Endothelial cell (in vitro differentiated cells): ENCODE results near the gene ARHGAP15. TPM values are rescaled to one million over a fixed set of nuclear protein-coding genes. Genes with fewer than 3 reads are reported as not detected.

ENCODE experiments used
- DNase-seq: peaks from one replicate; pipeline ENCODE4 v3.0.0; 2021; ENCODE audit warnings: low spot score
- H3K27ac Mint-ChIP-seq: one replicate; pipeline ENCODE4 v1.8.0; 2021; ENCODE audit warnings: mixed read lengths, inconsistent platforms; ENCODE audit not compliant: unreplicated experiment
- H3K27me3 Mint-ChIP-seq: one replicate; pipeline ENCODE4 v1.8.0; 2021; ENCODE audit warnings: mild to moderate bottlenecking, moderate library complexity, mixed read lengths, inconsistent platforms; ENCODE audit not compliant: unreplicated experiment
- H3K36me3 Mint-ChIP-seq: one replicate; pipeline ENCODE4 v1.8.0; 2021; ENCODE audit warnings: mild to moderate bottlenecking, low read depth, mixed read lengths, inconsistent platforms; ENCODE audit not compliant: unreplicated experiment
- H3K4me1 Mint-ChIP-seq: one replicate; pipeline ENCODE4 v1.8.0; 2021; ENCODE audit warnings: mild to moderate bottlenecking, mixed read lengths, inconsistent platforms; ENCODE audit not compliant: unreplicated experiment
- H3K4me3 Mint-ChIP-seq: one replicate; pipeline ENCODE4 v1.8.0; 2021; ENCODE audit warnings: mild to moderate bottlenecking, mixed read lengths, inconsistent platforms; ENCODE audit not compliant: unreplicated experiment
- H3K9me3 Mint-ChIP-seq: one replicate; pipeline ENCODE4 v1.8.0; 2021; ENCODE audit warnings: mixed read lengths, inconsistent platforms; ENCODE audit not compliant: unreplicated experiment
- total RNA-seq: library from RNA; stranded (reverse); fragmentation: NEBNext Ultra II Directional; extraction: Animal tissue kit (Norgen Biotek cat#: 25700); gene quantifications from one replicate; pipeline ENCODE4 v1.2.1, GENCODE V29; 2021; ENCODE audit not compliant: unreplicated experiment
- TF ChIP-seq, protein P1 (sequence below): fragments of 200-600 bp; sonication (generic); IDR thresholded peaks from one replicate; pipeline ENCODE4 v1.5.0; 2021; ENCODE audit warnings: antibody characterized with exemption; ENCODE audit not compliant: unreplicated experiment

ARHGAP15 gene
- total RNA-seq, 1 donor from 2014 or later, result not detected

DNA sequence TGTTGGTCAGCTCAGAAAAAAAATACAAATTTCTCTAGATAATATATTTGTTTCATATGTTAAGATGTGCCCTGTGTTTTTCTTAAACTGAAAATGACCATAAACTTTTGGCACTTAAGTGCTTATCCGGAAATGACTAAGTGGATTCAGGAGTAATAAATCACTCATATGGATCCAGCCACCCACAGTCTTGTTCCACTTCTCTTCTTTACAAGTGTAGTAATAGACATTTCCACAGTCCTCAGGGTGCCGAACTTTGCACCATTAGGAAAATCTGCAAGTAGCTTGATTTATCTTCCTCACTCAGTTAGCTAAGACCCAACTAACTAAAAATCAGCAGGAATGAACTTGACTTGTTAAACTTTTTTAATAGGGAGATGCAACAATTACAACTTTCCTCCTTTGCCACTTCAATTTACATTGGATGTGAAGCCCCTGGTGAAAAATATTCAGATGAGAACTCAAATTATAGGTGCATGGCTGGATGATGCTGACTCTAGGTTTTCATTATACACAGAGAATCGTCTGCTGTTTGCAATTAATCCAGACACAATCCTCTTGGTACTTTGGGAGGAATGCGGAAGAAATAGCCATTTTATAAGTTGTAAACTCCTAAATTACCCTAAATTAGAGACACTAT is 322.5 kb downstream of the ARHGAP15 start:
- no peaks in the 10 kb centered on the region for H3K9me3 Mint-ChIP-seq
- no peak for DNase-seq
- H3K4me3 Mint-ChIP-seq, result no peak overlapping the region
- no peaks in the 10 kb centered on the region for H3K36me3 Mint-ChIP-seq
- TF ChIP-seq, protein P1, sequence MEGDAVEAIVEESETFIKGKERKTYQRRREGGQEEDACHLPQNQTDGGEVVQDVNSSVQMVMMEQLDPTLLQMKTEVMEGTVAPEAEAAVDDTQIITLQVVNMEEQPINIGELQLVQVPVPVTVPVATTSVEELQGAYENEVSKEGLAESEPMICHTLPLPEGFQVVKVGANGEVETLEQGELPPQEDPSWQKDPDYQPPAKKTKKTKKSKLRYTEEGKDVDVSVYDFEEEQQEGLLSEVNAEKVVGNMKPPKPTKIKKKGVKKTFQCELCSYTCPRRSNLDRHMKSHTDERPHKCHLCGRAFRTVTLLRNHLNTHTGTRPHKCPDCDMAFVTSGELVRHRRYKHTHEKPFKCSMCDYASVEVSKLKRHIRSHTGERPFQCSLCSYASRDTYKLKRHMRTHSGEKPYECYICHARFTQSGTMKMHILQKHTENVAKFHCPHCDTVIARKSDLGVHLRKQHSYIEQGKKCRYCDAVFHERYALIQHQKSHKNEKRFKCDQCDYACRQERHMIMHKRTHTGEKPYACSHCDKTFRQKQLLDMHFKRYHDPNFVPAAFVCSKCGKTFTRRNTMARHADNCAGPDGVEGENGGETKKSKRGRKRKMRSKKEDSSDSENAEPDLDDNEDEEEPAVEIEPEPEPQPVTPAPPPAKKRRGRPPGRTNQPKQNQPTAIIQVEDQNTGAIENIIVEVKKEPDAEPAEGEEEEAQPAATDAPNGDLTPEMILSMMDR, result no peak
- H3K4me1 Mint-ChIP-seq, result no peaks in the 10 kb centered on the region
- no peaks in the 10 kb centered on the region for H3K27me3 Mint-ChIP-seq
- H3K27ac Mint-ChIP-seq, result no peak overlapping the region

- Mint-ChIP-seq H3K27me3 (no peaks in the 10 kb centered on the region), H3K9me3 (no peaks in the 10 kb centered on the region), H3K4me1 (no peaks in the 10 kb centered on the region), H3K27ac (no peak overlapping the region), H3K4me3 (no peak overlapping the region), H3K36me3 (no peaks in the 10 kb centered on the region)
- DNase-seq, result no peak
- TF ChIP-seq, protein P1, result no peak
Observed at GRCh38 chr2:143452817-143453451, 323.7 kb downstream of the ARHGAP15 start.

- H3K27me3 Mint-ChIP-seq, result no peaks in the 10 kb centered on the region
- H3K27ac Mint-ChIP-seq, result no peak overlapping the region
- no peaks in the 10 kb centered on the region for H3K9me3 Mint-ChIP-seq
- H3K4me3 Mint-ChIP-seq, result no peak overlapping the region
- no peaks in the 10 kb centered on the region for H3K4me1 Mint-ChIP-seq
- DNase-seq, result no peak
- no peaks in the 10 kb centered on the region for H3K36me3 Mint-ChIP-seq
- TF ChIP-seq, protein P1, result no peak
Observed at GRCh38 chr2:143453981-143454511, 324.8 kb downstream of the ARHGAP15 start.

DNA sequence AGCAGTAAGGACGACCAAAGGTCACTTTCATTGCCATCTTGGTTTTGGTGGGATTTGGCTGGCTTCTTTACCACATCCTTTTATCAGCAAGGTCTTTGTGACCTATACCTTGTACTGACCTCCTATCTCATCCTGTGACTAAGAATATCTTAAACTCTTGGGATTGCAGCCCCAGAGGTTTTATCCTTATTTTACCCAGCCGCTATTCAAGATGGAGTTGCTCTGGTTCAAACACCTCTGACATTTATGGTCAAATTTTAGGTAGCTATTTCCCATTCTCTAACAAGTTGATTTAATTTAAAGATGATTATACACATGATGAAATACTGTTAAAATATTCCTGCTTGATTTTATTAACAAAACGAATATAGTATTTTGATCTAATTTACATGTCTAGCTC is 326.1 kb downstream of the ARHGAP15 start:
- Mint-ChIP-seq H3K4me1 (no peaks in the 10 kb centered on the region), H3K4me3 (no peak overlapping the region), H3K27ac (no peak overlapping the region), H3K9me3 (no peaks in the 10 kb centered on the region), H3K36me3 (no peaks in the 10 kb centered on the region), H3K27me3 (no peaks in the 10 kb centered on the region)
- DNase-seq, result no peak
- TF ChIP-seq, protein P1, result no peak
